Naive B cell (primary cell): ENCODE measurements around the gene TLCD3B. TPM values are rescaled to one million over a fixed set of nuclear protein-coding genes. Genes with fewer than 3 reads are reported as not detected.
"Not testable (repeated sequence)": the region's sequence is repeated elsewhere in the genome, so short reads cannot be mapped to it uniquely, and the experiment has no call there.

ENCODE experiments used
- ATAC-seq, 2 donors: fragments of 150-1000 bp; cut with Tn5 transposase; 2 replicates each; pipeline ENCODE4 v1.10.0; 2021; ENCODE audit warnings: low read depth in 2 of 2, mild to moderate bottlenecking in 2 of 2, moderate library complexity in 2 of 2
- DNase-seq: peaks from one replicate; pipeline ENCODE4 v3.0.0; 2022
- H3K27ac Mint-ChIP-seq, 6 donors: one replicate each; pipeline ENCODE4 v1.8.0; 2020 to 2022; ENCODE audit warnings: mild to moderate bottlenecking in 6 of 6, mixed read lengths in 6 of 6, moderate library complexity in 5 of 6, inconsistent platforms in 2 of 6
- H3K27me3 Mint-ChIP-seq, 3 donors: one replicate each; pipeline ENCODE4 v1.8.0; 2021 to 2022; ENCODE audit warnings: mixed read lengths in 3 of 3, mild to moderate bottlenecking in 1 of 3
- H3K36me3 Mint-ChIP-seq, 2 donors: one replicate each; pipeline ENCODE4 v1.8.0; 2020 to 2022; ENCODE audit warnings: mixed read lengths in 2 of 2, inconsistent platforms in 1 of 2, mild to moderate bottlenecking in 1 of 2
- H3K4me1 Mint-ChIP-seq, 3 donors: one replicate each; pipeline ENCODE4 v1.8.0; 2020 to 2022; ENCODE audit warnings: mixed read lengths in 3 of 3, inconsistent platforms in 1 of 3, mild to moderate bottlenecking in 1 of 3, moderate library complexity in 1 of 3
- H3K4me3 Mint-ChIP-seq, 8 donors: one replicate each; pipeline ENCODE4 v1.8.0; 2020 to 2022; ENCODE audit warnings: mild to moderate bottlenecking in 8 of 8, mixed read lengths in 8 of 8, moderate library complexity in 8 of 8, inconsistent platforms in 2 of 8
- H3K9me3 Mint-ChIP-seq, 7 donors: one replicate each; pipeline ENCODE4 v1.8.0; 2020 to 2022; ENCODE audit warnings: mixed read lengths in 7 of 7, mild to moderate bottlenecking in 5 of 7, inconsistent platforms in 2 of 7, moderate library complexity in 1 of 7
- polyA plus RNA-seq, 6 donors: library from polyadenylated mRNA; unstranded; fragments of 300-500 nt; fragmentation: Illumina TruSeq; gene quantifications; one replicate each; pipeline ENCODE4 v1.2.3, GENCODE V29; 2021; ENCODE audit warnings: low read depth in 6 of 6

The TLCD3B gene
- polyA plus RNA-seq, 6 donors from 2014 or later: not detected

- ATAC-seq (no peak), DNase-seq (no peak)
- H3K36me3 Mint-ChIP-seq: peaks cover 0 to 15% of the 10 kb centered on the region in 2 donors
- H3K9me3 Mint-ChIP-seq: peaks cover 0 to 1% (median 0%) of the 10 kb centered on the region in 7 donors
- peak overlapping the region in 4 of 8 donors; percentile 29 to 73 (median 54) for H3K4me3 Mint-ChIP-seq
- H3K27me3 Mint-ChIP-seq: peaks cover 52 to 77% (median 71%) of the 10 kb centered on the region in 3 donors
- H3K27ac Mint-ChIP-seq: no peak overlapping the region
- H3K4me1 Mint-ChIP-seq: peaks cover 9 to 32% (median 13%) of the 10 kb centered on the region in 3 donors
These were observed 923 bp downstream of the TLCD3B start for GRCh38 chr16:30030011-30030685.

GRCh38 chr16:30028438-30029076, 2.5 kb downstream of the TLCD3B start:
- ATAC-seq: peak; percentile 21 to 25
- H3K27me3 Mint-ChIP-seq: peaks cover 44 to 74% (median 61%) of the 10 kb centered on the region in 3 donors
- no peak for DNase-seq
- no peak overlapping the region for H3K27ac Mint-ChIP-seq
- peaks cover 9 to 32% (median 13%) of the 10 kb centered on the region in 3 donors for H3K4me1 Mint-ChIP-seq
- no peak overlapping the region for H3K4me3 Mint-ChIP-seq
- H3K9me3 Mint-ChIP-seq: peaks cover 0 to 1% (median 0%) of the 10 kb centered on the region in 7 donors
- peaks cover 0 to 15% of the 10 kb centered on the region in 2 donors for H3K36me3 Mint-ChIP-seq

DNA sequence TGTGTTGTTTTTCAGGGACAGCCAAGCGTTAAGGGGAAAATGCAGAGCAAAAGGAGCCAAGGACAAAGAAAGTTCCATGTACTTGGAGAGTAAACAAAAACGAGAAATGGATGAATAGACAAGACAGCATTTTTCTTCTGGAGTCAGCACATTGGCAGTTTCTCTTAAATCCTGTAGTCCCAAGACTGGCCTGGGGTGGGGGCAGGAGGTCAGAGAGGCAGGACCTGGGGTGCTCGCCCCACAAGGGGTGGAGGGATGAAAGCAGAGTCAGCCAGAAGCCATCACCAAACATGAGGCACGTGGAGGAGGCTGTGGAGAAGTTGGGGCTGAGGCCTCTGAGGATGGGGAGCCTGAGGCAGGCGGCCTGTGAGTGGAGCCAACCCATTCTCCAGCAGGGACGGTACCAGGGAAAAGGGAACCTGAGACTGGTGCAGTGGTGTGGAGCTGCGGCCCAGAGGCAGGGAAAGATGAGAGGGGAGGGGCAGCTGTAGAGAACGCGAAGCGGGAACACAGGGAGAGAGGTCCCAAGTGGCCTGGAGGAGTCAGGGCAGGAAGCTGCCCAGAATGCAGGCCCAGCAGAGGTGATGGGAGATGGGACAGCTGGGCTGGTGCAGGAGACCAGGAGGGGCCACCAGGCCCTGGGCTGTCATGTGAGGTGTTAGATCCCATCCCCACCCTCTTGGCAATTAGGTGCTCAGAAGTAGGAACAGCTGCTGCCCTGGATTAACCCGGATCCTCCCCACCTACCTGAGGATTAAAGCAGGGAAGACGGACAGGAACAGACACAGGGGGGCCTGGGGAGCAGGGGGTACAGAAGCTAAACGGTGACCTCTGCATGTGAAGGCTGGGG, 3.3 kb downstream of the TLCD3B start:
- H3K4me1 Mint-ChIP-seq: peaks cover 9 to 32% (median 13%) of the 10 kb centered on the region in 3 donors
- peaks cover 0 to 15% of the 10 kb centered on the region in 2 donors for H3K36me3 Mint-ChIP-seq
- peak overlapping the region in 2 of 8 donors; percentile 22 to 35 for H3K4me3 Mint-ChIP-seq
- no peak overlapping the region for H3K27ac Mint-ChIP-seq
- H3K27me3 Mint-ChIP-seq: peaks cover 40 to 77% (median 61%) of the 10 kb centered on the region in 3 donors
- peaks cover 0 to 1% (median 0%) of the 10 kb centered on the region in 7 donors for H3K9me3 Mint-ChIP-seq
- ATAC-seq: no peak
- no peak for DNase-seq

DNA sequence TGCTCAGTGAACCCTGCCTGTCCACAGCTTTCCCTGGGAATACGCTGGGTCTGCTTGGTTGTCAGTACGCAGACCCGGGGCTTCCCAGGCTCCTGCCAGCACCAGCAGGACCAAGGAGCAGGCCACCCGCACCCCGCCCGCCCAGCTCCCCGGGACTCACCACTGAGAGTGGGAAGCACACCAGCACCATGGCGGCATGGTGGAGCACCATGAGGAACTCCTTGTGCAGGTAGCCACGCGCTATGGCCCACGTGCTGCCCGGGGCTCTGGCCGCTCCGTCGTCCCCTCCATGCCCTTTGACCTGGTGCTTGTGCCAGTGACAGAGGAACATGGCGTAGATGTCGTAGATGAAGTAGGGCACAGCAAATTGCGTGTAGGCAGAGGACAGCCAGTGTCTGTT, 4.6 kb downstream of the TLCD3B start:
- Mint-ChIP-seq H3K4me3 (no peak overlapping the region), H3K36me3 (peaks cover 0 to 15% of the 10 kb centered on the region in 2 donors), H3K9me3 (peaks cover 0 to 1% (median 0%) of the 10 kb centered on the region in 7 donors), H3K4me1 (peaks cover 8 to 28% (median 12%) of the 10 kb centered on the region in 3 donors), H3K27ac (no peak overlapping the region), H3K27me3 (peaks cover 32 to 65% (median 50%) of the 10 kb centered on the region in 3 donors)
- no peak for ATAC-seq
- no peak for DNase-seq

- H3K4me1 Mint-ChIP-seq: peaks cover 15 to 31% (median 21%) of the 10 kb centered on the region in 3 donors
- DNase-seq (no peak), ATAC-seq (no peak)
- peaks cover 0 to 1% (median 0%) of the 10 kb centered on the region in 7 donors for H3K9me3 Mint-ChIP-seq
- H3K36me3 Mint-ChIP-seq: peaks cover 0 to 15% of the 10 kb centered on the region in 2 donors
- H3K27ac Mint-ChIP-seq: no peak overlapping the region
- H3K27me3 Mint-ChIP-seq: peaks cover 30 to 61% (median 43%) of the 10 kb centered on the region in 3 donors
- peak overlapping the region in 1 of 8 donors; percentile 23 for H3K4me3 Mint-ChIP-seq
These were observed 5.5 kb downstream of the TLCD3B start for GRCh38 chr16:30025574-30025973.

- peaks cover 17 to 28% (median 18%) of the 10 kb centered on the region in 3 donors for H3K4me1 Mint-ChIP-seq
- ATAC-seq: no peak
- no peak for DNase-seq
- peaks cover 0 to 15% of the 10 kb centered on the region in 2 donors for H3K36me3 Mint-ChIP-seq
- H3K9me3 Mint-ChIP-seq: peaks cover 0 to 1% (median 0%) of the 10 kb centered on the region in 7 donors
- peaks cover 29 to 57% (median 39%) of the 10 kb centered on the region in 3 donors for H3K27me3 Mint-ChIP-seq
- no peak overlapping the region for H3K27ac Mint-ChIP-seq
- no peak overlapping the region for H3K4me3 Mint-ChIP-seq
These were observed 5.9 kb downstream of the TLCD3B start for GRCh38 chr16:30025156-30025555.

- H3K36me3 Mint-ChIP-seq: peaks cover 0 to 15% of the 10 kb centered on the region in 2 donors
- no peaks in the 10 kb centered on the region for H3K9me3 Mint-ChIP-seq
- peak overlapping the region in 1 of 8 donors; percentile 76 for H3K4me3 Mint-ChIP-seq
- ATAC-seq (no peak), DNase-seq (no peak)
- peaks cover 22 to 50% (median 32%) of the 10 kb centered on the region in 3 donors for H3K27me3 Mint-ChIP-seq
- peaks cover 12 to 21% (median 15%) of the 10 kb centered on the region in 3 donors for H3K4me1 Mint-ChIP-seq
- H3K27ac Mint-ChIP-seq: peak overlapping the region in 1 of 6 donors; percentile 68
These were observed 6.6 kb downstream of the TLCD3B start for GRCh38 chr16:30024451-30024850.

GRCh38 chr16:30023586-30023985, 7.5 kb downstream of the TLCD3B start:
- peak overlapping the region in 1 of 6 donors; percentile 33 for H3K27ac Mint-ChIP-seq
- H3K9me3 Mint-ChIP-seq: no peaks in the 10 kb centered on the region
- ATAC-seq (no peak), DNase-seq (no peak)
- peaks cover 12 to 16% (median 15%) of the 10 kb centered on the region in 3 donors for H3K4me1 Mint-ChIP-seq
- H3K36me3 Mint-ChIP-seq: peaks cover 0 to 15% of the 10 kb centered on the region in 2 donors
- H3K4me3 Mint-ChIP-seq: no peak overlapping the region
- H3K27me3 Mint-ChIP-seq: peaks cover 17 to 42% (median 24%) of the 10 kb centered on the region in 3 donors

DNA sequence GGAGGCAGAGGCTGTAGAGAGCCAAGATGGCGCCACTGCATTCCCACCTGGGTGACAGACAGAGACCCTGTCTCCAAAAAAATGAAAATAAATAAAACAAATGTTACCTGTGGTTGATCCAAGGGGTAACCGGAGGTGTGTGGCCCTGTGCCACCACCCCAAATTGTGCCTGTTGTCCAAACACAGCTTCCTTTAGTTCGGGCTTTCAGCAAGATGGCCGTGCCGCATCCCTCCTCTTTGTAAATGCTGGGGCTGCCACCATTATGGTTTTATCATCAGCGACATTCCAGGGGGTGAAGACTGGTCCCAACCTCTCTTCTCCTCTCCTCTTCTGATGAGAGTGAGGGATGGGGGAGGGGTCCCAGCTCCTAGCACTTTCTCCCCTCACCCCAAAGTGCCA, 8.2 kb downstream of the TLCD3B start, which contains the start of gene C16orf92:
Gene C16orf92, plus strand, starts transcription at position 312 of the 400 bp plus-strand sequence. CDS start 143 bp downstream, outside the sequence.
- Mint-ChIP-seq H3K27ac (peak within 1 kb of the TSS in 1 of 6 donors; percentile 33), H3K27me3 (peaks cover 14 to 37% (median 17%) of the 10 kb centered on the region in 3 donors), H3K36me3 (peaks cover 0 to 11% of the 10 kb centered on the region in 2 donors), H3K4me3 (peak within 1 kb of the TSS in 3 of 8 donors; percentile 20 to 29 (median 28)), H3K9me3 (no peaks in the 10 kb centered on the region), H3K4me1 (peaks cover 12 to 15% (median 12%) of the 10 kb centered on the region in 3 donors)
- no peak for ATAC-seq
- no peak for DNase-seq

GRCh38 chr16:30018731-30019158, 12.3 kb downstream of the TLCD3B start:
- no peak for DNase-seq
- no peak overlapping the region for H3K27ac Mint-ChIP-seq
- ATAC-seq: no peak

GRCh38 chr16:30017937-30018336, 13.1 kb downstream of the TLCD3B start:
- H3K27me3 Mint-ChIP-seq, H3K9me3 Mint-ChIP-seq, ATAC-seq, H3K27ac Mint-ChIP-seq, H3K36me3 Mint-ChIP-seq, H3K4me3 Mint-ChIP-seq, DNase-seq: not testable (repeated sequence)
- peaks cover 11 to 18% (median 12%) of the 10 kb centered on the region in 3 donors for H3K4me1 Mint-ChIP-seq

More at GRCh38 chr16:30018731-30019158, 12.3 kb downstream of the TLCD3B start:
- Mint-ChIP-seq H3K4me1 (peaks cover 11 to 15% (median 12%) of the 10 kb centered on the region in 3 donors), H3K9me3 (no peaks in the 10 kb centered on the region), H3K36me3 (no peaks in the 10 kb centered on the region), H3K4me3 (peak overlapping the region in 2 of 8 donors; percentile 22 to 63), H3K27me3 (peaks cover 0 to 17% (median 0%) of the 10 kb centered on the region in 3 donors)

- Mint-ChIP-seq H3K4me3 (no peak overlapping the region), H3K27me3 (peaks cover under 1 to 10% (median 4%) of the 10 kb centered on the region in 3 donors), H3K4me1 (peaks cover 11 to 23% (median 12%) of the 10 kb centered on the region in 3 donors), H3K36me3 (no peaks in the 10 kb centered on the region), H3K27ac (no peak overlapping the region), H3K9me3 (no peaks in the 10 kb centered on the region)
- no peak for ATAC-seq
- DNase-seq: no peak
These were observed 13.8 kb downstream of the TLCD3B start for GRCh38 chr16:30017277-30017656.
